ENCODE results near the gene EVI5.

Gene EVI5

DNA sequence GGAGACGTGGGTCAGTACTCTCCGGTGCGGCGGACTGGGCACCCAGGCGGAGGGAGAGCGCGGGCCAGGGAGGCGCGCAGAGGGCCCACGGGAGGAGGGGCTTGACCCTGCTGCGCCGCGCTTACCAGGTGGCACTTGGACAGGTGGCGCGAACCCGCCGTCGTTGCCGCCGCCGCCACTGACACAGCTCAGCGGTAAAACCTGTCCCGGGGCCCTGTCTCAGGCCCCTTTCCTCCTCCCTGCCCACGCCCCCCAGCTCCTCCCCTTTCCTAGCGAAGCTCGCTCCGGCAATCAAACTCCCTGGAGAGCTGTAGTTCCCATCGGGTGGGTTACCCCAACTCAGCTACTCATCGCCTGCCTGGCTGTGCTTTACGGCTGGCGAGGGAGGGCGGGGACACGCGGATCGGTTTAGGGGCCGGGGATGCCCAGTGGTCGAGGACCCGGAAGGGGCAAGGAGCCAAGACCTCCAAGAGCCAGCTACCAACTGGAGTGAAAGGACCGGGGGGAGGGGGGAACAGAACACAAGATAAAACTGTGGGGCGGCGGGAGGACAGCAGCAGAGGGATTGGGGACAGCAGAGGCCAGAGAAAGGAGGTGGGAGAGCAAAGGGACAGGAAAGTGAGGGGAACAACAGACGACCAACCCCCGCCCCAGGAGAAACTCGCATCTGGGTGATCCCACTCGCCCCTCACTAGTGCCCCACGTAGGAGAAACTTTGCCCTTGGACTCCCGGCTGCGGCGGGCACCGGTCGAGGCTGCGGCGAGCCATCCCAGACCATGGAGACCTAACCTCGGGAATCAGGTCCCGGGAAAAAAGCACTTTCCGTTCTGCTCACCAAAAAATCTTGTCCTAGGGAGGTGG, 301.1 kb downstream of the EVI5 start:
- peak; percentile 63 for DNase-seq (ENCODE audit: low spot score)

DNA sequence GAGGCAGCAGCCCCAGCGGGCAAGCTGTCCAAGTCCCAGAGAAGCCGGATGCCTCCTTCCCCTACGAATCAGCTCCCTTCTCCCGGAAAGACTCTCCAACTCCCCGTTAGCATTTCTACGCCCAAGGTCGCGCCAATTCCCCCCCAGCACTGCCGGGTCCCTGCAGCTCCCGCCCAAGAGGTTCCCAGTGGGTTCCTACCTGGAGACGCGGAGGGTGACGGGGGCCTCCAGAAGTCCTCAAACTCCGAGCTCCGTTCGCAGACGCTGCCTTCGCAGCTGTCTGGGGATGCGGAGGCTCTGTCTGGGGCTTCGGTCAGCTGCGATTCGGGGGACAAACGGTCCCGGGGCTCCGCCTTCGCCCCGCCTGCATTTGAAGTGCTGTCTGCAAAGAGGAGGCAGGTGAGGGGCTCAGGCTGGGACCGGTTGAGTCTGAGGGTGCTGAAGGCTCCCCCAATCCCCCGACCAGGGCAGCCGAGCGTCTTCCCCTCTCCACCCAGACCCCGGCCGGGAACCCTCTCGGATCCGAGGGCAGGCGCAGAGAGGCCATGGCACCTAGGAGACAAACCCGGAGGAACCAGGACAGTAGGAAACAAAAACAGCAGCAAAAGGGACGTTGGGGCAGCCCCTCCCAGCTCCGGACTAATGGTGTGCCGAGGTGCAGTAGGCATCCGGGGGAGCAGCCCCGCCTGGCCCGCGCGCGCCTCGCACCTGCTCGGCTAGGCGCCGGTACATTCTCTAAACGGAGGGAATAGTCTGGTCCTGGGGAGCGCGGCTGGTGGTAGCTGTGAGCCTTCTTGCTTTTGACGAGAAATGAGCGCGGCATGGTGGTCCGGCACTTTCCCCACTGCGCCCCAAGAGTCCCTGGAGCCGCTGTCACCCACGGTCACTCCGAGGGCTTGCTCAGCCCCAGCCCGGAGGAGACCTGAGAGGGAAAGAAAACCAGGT, 302.0 kb downstream of the EVI5 start:
- DNase-seq (ENCODE audit: low spot score): peak; percentile 24

DNA sequence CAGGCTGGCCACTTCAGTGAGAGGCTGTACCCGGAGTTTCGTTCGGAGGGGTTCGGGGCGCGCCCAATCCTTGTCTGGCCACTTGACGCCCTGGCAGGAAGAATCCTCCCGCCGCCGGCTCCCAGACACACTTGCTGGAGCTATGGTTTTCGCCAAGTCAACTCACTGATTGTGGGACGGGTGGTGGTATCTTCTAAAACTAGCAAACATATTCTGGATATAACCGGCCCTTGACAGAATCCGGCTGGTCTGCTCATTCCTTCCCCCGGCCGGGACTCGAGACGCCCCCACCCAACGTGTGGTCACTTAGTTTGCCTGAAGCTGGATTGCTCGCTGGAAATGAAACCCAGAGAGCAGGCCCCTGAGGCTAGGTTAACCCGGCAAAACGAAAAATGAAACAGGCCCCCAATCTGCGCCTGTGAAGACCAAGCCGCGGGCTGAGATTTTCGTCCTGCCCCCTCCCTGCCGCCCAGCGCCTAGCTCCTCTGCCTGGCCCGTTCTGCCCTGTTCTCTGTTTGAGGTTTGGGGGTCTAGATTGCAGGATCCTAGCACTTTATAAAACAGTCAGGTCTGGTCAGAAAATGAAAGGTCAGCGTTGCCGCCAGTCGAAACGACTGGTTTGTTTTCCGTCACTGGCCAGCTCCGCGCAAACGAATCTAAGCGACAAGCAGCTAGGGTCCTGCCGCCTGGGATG, 302.8 kb downstream of the EVI5 start:
- DNase-seq (ENCODE audit: low spot score): no peak

DNA sequence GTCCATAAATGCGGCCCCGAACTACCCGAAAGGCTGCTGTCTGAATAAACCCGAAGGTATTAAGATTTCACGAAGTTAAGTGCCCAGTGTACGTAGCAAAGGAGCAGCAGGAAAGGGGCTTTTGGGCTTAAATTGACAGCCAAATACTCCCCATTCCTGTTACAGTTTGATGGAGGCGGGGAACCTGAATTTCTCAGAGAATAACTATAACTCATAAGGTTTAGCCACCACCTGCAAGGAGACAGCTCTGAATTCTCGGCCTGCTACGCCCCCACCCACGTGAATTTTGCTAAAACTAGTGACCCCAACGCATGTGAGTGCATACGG, 303.3 kb downstream of the EVI5 start:
- no peak for DNase-seq (ENCODE audit: low spot score)

- no peak for DNase-seq (ENCODE audit: low spot score)
Observed at GRCh38 chr1:92480813-92481598, 303.9 kb downstream of the EVI5 start.

GRCh38 chr1:92480200-92480812, 304.6 kb downstream of the EVI5 start:
- no peak for DNase-seq (ENCODE audit: low spot score)

- DNase-seq (ENCODE audit: low spot score): no peak
Observed at GRCh38 chr1:92479587-92479986, 305.3 kb downstream of the EVI5 start.

DNA sequence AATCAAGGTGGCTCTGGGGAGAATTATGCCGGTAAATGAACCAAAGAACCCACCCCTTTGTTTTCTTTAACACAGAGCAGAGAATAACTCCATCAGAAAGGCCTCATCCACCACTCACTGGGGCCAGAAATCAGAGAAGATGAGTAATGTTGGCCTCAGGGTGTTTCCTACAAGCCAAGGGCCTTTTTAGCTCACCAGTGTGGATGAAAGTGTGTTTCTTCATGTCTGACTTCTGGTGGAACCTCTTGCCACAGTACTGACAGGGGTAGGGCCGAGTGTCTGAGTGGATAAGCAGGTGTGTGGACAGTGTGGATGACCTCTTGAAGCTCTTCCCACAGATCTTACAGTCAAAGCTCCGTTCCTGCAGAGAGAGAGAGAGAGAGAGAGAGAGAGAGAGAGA, 306.5 kb downstream of the EVI5 start:
- no peak for DNase-seq (ENCODE audit: low spot score)

DNA sequence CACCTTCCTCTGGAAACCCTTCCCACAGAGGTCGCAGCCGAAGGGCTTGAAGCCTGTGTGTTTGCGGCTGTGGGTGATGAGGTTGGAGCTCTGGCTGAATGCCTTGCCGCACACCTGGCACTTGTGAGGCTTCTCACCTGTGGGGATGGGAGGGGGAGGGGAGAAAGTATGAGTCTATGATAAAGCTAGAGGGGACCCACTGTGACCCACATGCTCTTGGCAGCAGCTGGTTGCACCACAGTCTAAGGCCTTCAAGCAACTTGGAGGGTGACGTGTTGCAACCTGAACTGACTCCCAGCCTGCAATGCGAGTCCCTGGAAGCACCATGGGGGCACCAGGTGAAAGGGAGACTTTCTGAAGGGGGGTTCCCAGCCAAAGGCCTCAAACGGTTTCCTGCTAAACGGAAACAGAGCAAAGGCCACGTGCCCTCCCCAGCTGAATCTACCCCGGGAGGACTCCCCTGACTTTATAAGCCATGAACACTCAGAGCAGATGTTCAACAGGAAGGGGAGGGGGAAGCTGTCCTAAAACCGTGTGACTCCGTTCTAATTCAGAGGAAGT, 308.8 kb downstream of the EVI5 start:
- DNase-seq (ENCODE audit: low spot score): no peak

DNA sequence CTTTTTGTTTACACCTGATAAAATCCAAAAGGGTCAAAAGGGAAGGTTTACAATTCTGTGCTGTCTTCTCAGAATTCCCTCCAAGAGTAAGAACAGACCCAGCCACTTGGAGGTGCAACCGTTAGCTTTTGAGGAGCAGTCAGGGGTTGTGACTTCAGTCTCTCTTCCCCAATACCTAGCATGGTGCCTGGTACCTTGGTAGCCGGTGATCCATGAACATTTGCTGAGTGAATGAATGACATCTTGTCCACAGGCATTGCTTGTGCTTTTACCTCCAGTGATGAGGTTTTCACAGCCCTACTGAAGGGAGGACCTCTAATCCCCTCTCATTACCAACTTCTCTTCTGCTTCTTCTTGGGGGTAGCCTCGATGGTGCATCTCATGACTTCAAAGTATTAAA, 309.9 kb downstream of the EVI5 start:
- no peak for DNase-seq (ENCODE audit: low spot score)

DNA sequence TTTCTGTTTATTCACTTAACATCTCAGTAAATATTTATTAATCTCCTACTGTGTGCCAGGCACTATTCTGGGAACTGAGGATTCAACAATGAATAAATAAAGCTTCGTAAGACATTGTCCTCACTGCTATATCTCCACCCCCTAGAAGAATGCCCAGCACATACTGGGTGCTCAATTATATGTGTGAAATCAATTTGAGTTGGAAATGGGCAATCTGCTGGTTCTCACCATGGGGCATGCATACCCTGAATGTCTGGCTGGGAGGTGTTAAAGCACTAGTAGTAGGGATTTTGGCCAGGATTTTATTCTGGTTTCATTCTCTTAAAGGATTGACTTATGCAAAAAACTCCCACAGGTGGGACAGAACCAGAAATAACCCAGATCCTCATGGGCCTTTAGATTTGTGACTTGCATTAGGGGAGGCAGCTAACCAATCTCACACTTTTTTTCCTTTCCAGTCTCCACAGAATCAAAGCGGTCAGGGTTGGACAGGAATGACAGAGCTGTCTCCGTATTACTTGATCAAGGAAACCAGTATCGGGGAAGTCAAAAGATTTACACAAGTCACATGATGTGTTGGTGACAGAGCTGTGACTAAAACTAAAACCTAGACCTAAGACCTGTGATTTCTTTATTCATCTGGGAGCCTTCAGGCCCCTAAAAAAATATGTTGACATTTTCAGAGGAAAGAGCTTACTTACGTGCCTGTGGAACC, 311.0 kb downstream of the EVI5 start:
- no peak for DNase-seq (ENCODE audit: low spot score)

DNA sequence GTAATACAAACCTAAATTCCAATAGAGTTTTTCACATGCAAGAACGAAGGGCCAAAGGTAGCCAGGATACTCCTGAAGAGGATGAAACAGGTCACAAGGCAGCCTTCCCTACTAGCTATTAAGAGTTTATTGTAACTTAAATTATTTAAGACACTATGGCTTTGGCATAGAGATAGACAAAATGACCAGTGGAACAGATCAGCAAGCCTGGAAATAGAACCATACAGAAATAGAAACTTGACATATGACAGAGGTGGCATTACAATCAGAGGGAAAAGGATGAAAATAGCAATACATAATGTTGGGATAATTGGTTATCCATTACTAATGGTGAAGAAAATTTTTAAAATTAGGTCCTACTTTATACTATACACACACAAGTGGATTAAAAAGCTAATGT, 314.7 kb downstream of the EVI5 start:
- DNase-seq (ENCODE audit: low spot score): no peak

DNA sequence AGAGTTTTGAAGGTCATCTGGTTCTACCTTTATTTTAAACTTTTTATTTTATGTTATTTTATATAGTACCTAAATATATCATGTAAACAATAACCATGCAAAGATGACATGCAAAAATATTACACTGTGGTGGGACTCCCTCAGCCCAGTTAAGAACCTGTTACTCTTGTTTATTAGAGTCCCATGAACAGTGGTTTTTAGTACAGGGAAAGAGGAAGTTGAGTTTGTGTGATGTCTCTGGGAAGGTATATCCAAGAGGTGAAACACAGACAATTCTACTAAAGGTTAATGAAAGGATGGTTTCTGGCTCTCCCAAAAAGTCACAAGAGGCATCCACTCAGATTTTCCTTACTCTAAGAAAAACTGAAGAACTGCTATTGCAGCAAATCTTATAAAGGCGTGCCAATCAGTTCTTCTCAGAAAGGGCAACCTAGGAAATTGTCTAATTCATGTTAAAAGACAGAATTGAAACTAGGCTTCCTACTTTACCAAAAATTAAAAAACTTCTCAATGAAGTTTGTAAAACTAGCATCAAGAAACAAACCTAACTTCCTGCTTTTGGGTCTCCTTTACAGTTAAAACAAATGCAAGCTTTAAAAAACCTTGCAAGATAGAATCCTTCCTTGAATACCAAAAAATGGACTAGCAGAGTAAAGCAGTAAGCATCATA, 318.1 kb downstream of the EVI5 start:
- DNase-seq (ENCODE audit: low spot score): no peak

GRCh38 chr1:92465256-92465647, 319.7 kb downstream of the EVI5 start:
- DNase-seq (ENCODE audit: low spot score): no peak

DNA sequence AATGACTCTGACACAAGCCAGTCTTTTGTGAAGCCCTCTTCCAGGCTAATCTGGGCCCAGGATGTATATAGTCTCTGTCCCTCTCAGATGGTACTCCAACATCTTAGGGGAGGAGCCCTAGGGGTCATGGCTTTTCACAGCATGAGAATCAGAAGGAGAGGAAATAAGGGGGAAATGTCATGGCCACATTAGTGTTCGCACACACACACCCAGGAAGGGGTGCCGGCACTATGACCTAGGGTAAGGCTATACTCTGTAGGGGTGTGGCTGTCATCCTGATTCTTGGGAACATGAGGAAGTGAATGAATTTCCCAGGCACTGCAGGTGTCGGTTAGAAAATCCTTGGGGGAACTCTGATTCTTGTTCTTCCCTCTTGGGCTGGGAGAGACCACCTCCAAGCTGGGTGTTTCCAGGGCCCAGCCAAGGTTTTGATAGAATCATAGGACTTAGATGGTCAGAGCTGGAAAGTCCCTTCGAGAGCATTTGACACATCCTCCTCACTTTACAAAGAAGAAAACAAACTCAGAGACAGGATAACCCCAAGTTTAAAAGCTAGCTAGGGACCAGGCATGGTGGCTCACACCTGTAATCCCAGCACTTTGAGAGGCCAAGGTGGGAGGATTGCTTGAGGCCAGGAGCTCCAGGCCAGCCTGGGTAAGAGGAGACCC, 320.2 kb downstream of the EVI5 start:
- DNase-seq (ENCODE audit: low spot score): no peak

DNA sequence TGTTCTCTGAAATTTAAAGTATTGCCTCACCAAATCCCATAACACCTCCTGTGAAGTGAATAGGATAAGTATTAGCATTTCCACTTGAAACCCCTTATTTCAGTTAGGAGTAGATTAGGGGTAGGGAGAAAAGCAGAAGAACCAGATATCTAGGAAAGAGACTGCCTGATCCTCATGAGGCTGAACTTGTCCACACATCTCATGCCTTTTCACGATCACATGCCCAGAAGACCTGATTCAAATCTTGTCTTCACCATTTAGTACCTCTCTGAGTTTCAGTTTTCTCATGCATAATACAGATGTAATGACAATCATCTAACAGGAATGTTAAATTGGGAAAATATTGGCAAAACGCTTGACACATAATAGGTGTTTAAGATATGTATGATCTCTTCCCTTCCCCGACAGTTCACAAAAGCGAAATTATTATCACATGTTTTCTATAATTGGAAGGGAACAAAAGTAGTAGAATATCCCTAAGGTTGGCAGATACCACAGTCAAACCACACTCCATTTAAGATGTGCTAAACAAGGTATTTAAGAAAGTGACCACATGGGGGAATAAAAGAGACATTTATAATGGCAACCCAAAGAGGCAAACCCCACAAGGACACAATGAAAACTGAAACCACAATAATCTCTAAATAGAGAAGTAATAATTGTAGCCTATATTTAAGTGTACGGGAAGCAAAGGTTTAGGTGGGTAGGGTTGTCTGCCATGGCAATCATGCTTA, 323.4 kb downstream of the EVI5 start:
- DNase-seq (ENCODE audit: low spot score): peak; percentile 11

- DNase-seq (ENCODE audit: low spot score): no peak
Observed at GRCh38 chr1:92459871-92460320, 325.0 kb downstream of the EVI5 start.

Measured in SW480 (cell line).